H1 (cell line): ENCODE results near the gene ASPDH. TPM values are rescaled to one million over a fixed set of nuclear protein-coding genes. Genes with fewer than 3 reads are reported as not detected.

Source experiments
- CTCF ChIA-PET: fragments of 300-600 bp; sonication (Branson Sonifier 250); formaldehyde crosslinking; loops from one replicate; lab custom pipeline; 2021; ENCODE audit not compliant: partially characterized antibody; lab: Charles Lee
- POLR2A ChIA-PET: fragments of 300-600 bp; sonication (Branson Sonifier 250); formaldehyde crosslinking; loops from one replicate; lab custom pipeline; 2021; ENCODE audit warnings: inconsistent platforms; ENCODE audit not compliant: partially characterized antibody; lab: Charles Lee
- DNase-seq, 2 experiments: peaks; one replicate each; pipeline versions ENCODE4 v3.0.0 to v3.0.0-alpha.2; 2010 to 2022; ENCODE audit warnings: low spot score in 2 of 2, low read depth in 1 of 2, mixed read lengths in 1 of 2
- FAIRE-seq: peaks from 2 replicates; lab custom pipeline; 2011; peaks lifted over from hg19 to GRCh38; lab: Jason Lieb, UNC
- H2AFZ ChIP-seq: 2 replicates; pipeline ENCODE4 v1.8.1; 2012; ENCODE audit warnings: low read length, inconsistent platforms
- H2AK5ac ChIP-seq: 2 replicates; pipeline ENCODE4 v1.6.1; 2013; ENCODE audit warnings: low read depth, low read length
- H2BK120ac ChIP-seq: replicated peaks from 2 replicates; pipeline ENCODE3; 2013; ENCODE audit warnings: low read depth, low read length, inconsistent platforms
- H2BK12ac ChIP-seq: 2 replicates; pipeline ENCODE4 v1.6.1; 2013; ENCODE audit warnings: low read depth, low read length
- H2BK15ac ChIP-seq: 2 replicates; pipeline ENCODE4 v1.6.1; 2013; ENCODE audit warnings: low read length
- H2BK20ac ChIP-seq: 2 replicates; pipeline ENCODE4 v1.6.1; 2013; ENCODE audit warnings: low read length
- H2BK5ac ChIP-seq: 2 replicates; pipeline ENCODE4 v1.6.1; 2013; ENCODE audit warnings: low read depth, low read length
- H3K14ac ChIP-seq: 2 replicates; pipeline ENCODE4 v1.6.1; 2013; ENCODE audit warnings: inconsistent platforms; ENCODE audit not compliant: insufficient read length
- H3K18ac ChIP-seq: 2 replicates; pipeline ENCODE4 v1.6.1; 2013; ENCODE audit warnings: low read length; ENCODE audit errors: extremely low read depth
- H3K23ac ChIP-seq: 2 replicates; pipeline ENCODE4 v1.6.1; 2013; ENCODE audit warnings: inconsistent platforms; ENCODE audit not compliant: insufficient read length
- H3K23me2 ChIP-seq: 2 replicates; pipeline ENCODE4 v1.6.1; 2013; ENCODE audit warnings: low read depth, low read length
- H3K27ac ChIP-seq: 2 replicates; pipeline ENCODE4 v1.6.1; 2011; ENCODE audit warnings: low read depth, low read length, inconsistent platforms
- H3K27me3 ChIP-seq, 4 experiments: replicated peaks in 1 of 4; 1 replicate in 1 of 4; 2 replicates in 3 of 4; pipeline versions ENCODE4 v1.6.1 to v1.8.1; 2011 to 2013; ENCODE audit warnings: low read length in 3 of 4, mild to moderate bottlenecking in 3 of 4, inconsistent platforms in 2 of 4, mixed read lengths in 2 of 4, moderate library complexity in 1 of 4; ENCODE audit not compliant: control insufficient read depth in 3 of 4, insufficient read depth in 3 of 4; ENCODE audit errors: extremely low read depth in 1 of 4
- H3K36me3 ChIP-seq, 4 experiments: 2 replicates each; pipeline versions ENCODE4 v1.6.1 to v1.8.1; 2011 to 2013; ENCODE audit warnings: mild to moderate bottlenecking in 4 of 4, low read length in 3 of 4, moderate library complexity in 2 of 4, control low read depth in 1 of 4, inconsistent platforms in 1 of 4; ENCODE audit not compliant: insufficient read depth in 4 of 4, control insufficient read depth in 2 of 4
- H3K4ac ChIP-seq: replicated peaks from 2 replicates; pipeline ENCODE3; 2013; ENCODE audit warnings: low read length, low read depth, mixed read lengths, inconsistent platforms; ENCODE audit not compliant: insufficient read length
- H3K4me1 ChIP-seq, 4 experiments: replicated peaks in 1 of 4; 1 replicate in 1 of 4; 2 replicates in 3 of 4; pipeline versions ENCODE4 v1.6.1 to v1.8.1; 2011 to 2013; ENCODE audit warnings: low read length in 3 of 4, inconsistent platforms in 2 of 4, mixed read lengths in 1 of 4; ENCODE audit not compliant: insufficient read depth in 4 of 4, control insufficient read depth in 3 of 4
- H3K4me2 ChIP-seq, 2 experiments: 2 replicates each; pipeline versions ENCODE4 v1.6.1 to v1.8.1; 2011 to 2013; ENCODE audit warnings: low read depth in 2 of 2, low read length in 2 of 2, control low read depth in 1 of 2, inconsistent platforms in 1 of 2, mild to moderate bottlenecking in 1 of 2; ENCODE audit not compliant: insufficient read depth in 1 of 2
- H3K4me3 ChIP-seq, 4 experiments: fragments of 200-600, 300-600 bp in 1 of 4; sonication (generic), shearing (Covaris generic), sonication (Bioruptor Twin) in 1 of 4; 2 replicates each; pipeline versions ENCODE4 v1.5.1 to v1.8.1; 2011 to 2016; ENCODE audit warnings: low read length in 4 of 4, low read depth in 3 of 4, control low read depth in 2 of 4, inconsistent platforms in 2 of 4, mild to moderate bottlenecking in 2 of 4, mixed read lengths in 1 of 4, moderate library complexity in 1 of 4; ENCODE audit not compliant: insufficient read depth in 2 of 4; ENCODE audit errors: extremely low read depth in 1 of 4
- H3K56ac ChIP-seq: replicated peaks from 2 replicates; pipeline ENCODE3; 2013; ENCODE audit warnings: low read depth, mild to moderate bottlenecking, mixed read lengths, low read length, inconsistent platforms; ENCODE audit not compliant: insufficient read length
- H3K79me1 ChIP-seq: 2 replicates; pipeline ENCODE4 v1.6.1; 2013; ENCODE audit warnings: low read depth, low read length, control low read depth
- H3K79me2 ChIP-seq, 2 experiments: 2 replicates each; pipeline versions ENCODE4 v1.6.1 to v1.8.1; 2012 to 2013; ENCODE audit warnings: low read length in 2 of 2, mild to moderate bottlenecking in 2 of 2, inconsistent platforms in 1 of 2; ENCODE audit not compliant: insufficient read depth in 2 of 2, control insufficient read depth in 1 of 2
- H3K9ac ChIP-seq, 4 experiments: replicated peaks in 1 of 4; 1 replicate in 1 of 4; 2 replicates in 3 of 4; pipeline versions ENCODE4 v1.6.1 to v1.8.1; 2011 to 2013; ENCODE audit warnings: low read depth in 3 of 4, low read length in 3 of 4, control low read depth in 2 of 4, mild to moderate bottlenecking in 2 of 4, moderate library complexity in 2 of 4, inconsistent platforms in 1 of 4; ENCODE audit errors: extremely low read depth in 1 of 4
- H3K9me3 ChIP-seq, 2 experiments: 2 replicates each; pipeline versions ENCODE4 v1.6.1 to v1.8.1; 2012 to 2013; ENCODE audit warnings: mild to moderate bottlenecking in 2 of 2, moderate library complexity in 2 of 2, control low read depth in 1 of 2, inconsistent platforms in 1 of 2, low read depth in 1 of 2, low read length in 1 of 2, mixed read lengths in 1 of 2; ENCODE audit not compliant: insufficient read depth in 2 of 2
- H4K20me1 ChIP-seq, 2 experiments: replicated peaks in 1 of 2; 2 replicates each; pipeline versions ENCODE3 to v1.8.1; 2011 to 2013; ENCODE audit warnings: inconsistent platforms in 2 of 2, low read length in 2 of 2, mild to moderate bottlenecking in 1 of 2; ENCODE audit not compliant: insufficient read depth in 2 of 2, control insufficient read depth in 1 of 2
- H4K5ac ChIP-seq: 2 replicates; pipeline ENCODE4 v1.6.1; 2013; ENCODE audit warnings: low read length, low read depth, mixed read lengths, inconsistent platforms; ENCODE audit not compliant: insufficient read length
- H4K8ac ChIP-seq: 2 replicates; pipeline ENCODE4 v1.8.0; 2013; ENCODE audit warnings: mild to moderate bottlenecking, moderate library complexity, low read length, inconsistent platforms; ENCODE audit not compliant: insufficient read depth; ENCODE audit errors: extremely low read depth
- H4K91ac ChIP-seq: replicated peaks from 2 replicates; pipeline ENCODE3; 2013; ENCODE audit warnings: low read length, mixed read lengths, inconsistent platforms; ENCODE audit not compliant: insufficient read length
- CBX8 ChIP-seq: fragments of 300-800, 300-1000 bp; sonication (generic); IDR thresholded peaks from 2 replicates; pipeline ENCODE4 v1.7.1; 2016; ENCODE audit warnings: low read depth, low read length, borderline replicate concordance
- CTBP2 ChIP-seq: IDR thresholded peaks from 2 replicates; pipeline ENCODE4 v1.7.0; 2011; ENCODE audit warnings: borderline replicate concordance, mild to moderate bottlenecking, moderate library complexity, mixed read lengths, low read length; ENCODE audit not compliant: insufficient read depth, insufficient read length
- EGR1 ChIP-seq: IDR thresholded peaks from 2 replicates; pipeline ENCODE4 v1.6.1; 2011; ENCODE audit warnings: low read depth, low read length, borderline replicate concordance
- JUND ChIP-seq: IDR thresholded peaks from 2 replicates; pipeline ENCODE4 v1.6.1; 2011; ENCODE audit warnings: mild to moderate bottlenecking, improper control_type of control experiment, low read length
- KDM1A ChIP-seq: fragments of 200-600, 300-600 bp; sonication (generic); IDR thresholded peaks from 2 replicates; pipeline ENCODE4 v1.7.1; 2016; ENCODE audit warnings: mild to moderate bottlenecking, low read length, borderline replicate concordance
- PHF8 ChIP-seq: fragments of 200-600 bp; sonication (generic); conservative IDR thresholded peaks from 2 replicates; pipeline ENCODE4 v1.7.1; 2012; ENCODE audit warnings: low read depth, mild to moderate bottlenecking, inconsistent platforms, low read length, moderate library complexity
- POLR2A ChIP-seq, 2 experiments: IDR thresholded peaks; 1 replicate in 1 of 2; 2 replicates in 1 of 2; pipeline ENCODE4 v1.6.1; 2011; ENCODE audit warnings: low read depth in 2 of 2, low read length in 2 of 2, mild to moderate bottlenecking in 2 of 2; ENCODE audit errors: control extremely low read depth in 1 of 2
- RFX5 ChIP-seq: IDR thresholded peaks from 2 replicates; pipeline ENCODE4 v1.6.1; 2011; ENCODE audit warnings: low read depth, low read length, improper control_type of control experiment, borderline replicate concordance
- SIX5 ChIP-seq: IDR thresholded peaks from 2 replicates; pipeline ENCODE4 v1.6.1; 2011; ENCODE audit warnings: mild to moderate bottlenecking, low read depth, low read length
- TAF1 ChIP-seq: IDR thresholded peaks from 2 replicates; pipeline ENCODE4 v1.6.1; 2011; ENCODE audit warnings: mild to moderate bottlenecking, low read depth, low read length
- TBP ChIP-seq: IDR thresholded peaks from 2 replicates; pipeline ENCODE4 v1.6.1; 2011; ENCODE audit warnings: low read depth, low read length, improper control_type of control experiment
- TCF12 ChIP-seq: IDR thresholded peaks from 2 replicates; pipeline ENCODE4 v1.6.1; 2011; ENCODE audit warnings: low read depth, mild to moderate bottlenecking, low read length
- WGBS, 2 experiments: shearing (Covaris generic) in 1 of 2; methylation state at CpG; one replicate each; pipeline versions ENCODE4 v1.1.6 to v1.1.7; 2013 to 2015; ENCODE audit warnings: low lambda C conversion rate in 2 of 2, mixed read lengths in 2 of 2, inconsistent platforms in 1 of 2, low coverage in 1 of 2, missing lambda C conversion rate in 1 of 2; ENCODE audit not compliant: insufficient replicate concordance in 2 of 2, insufficient coverage in 1 of 2, insufficient read length in 1 of 2; ENCODE audit errors: extremely low coverage in 1 of 2, missing lambda C conversion rate in 1 of 2; 5-methylcytosine and 5-hydroxymethylcytosine counted together
- polyA plus RNA-seq, 7 experiments: library from polyadenylated mRNA; depleted of rRNA in 3 of 7; stranded (reverse) in 5 of 7; unstranded in 2 of 7; fragments of >200 nt in 5 of 7; fragments of 200-250 nt in 2 of 7; gene quantifications; 1 replicate in 5 of 7; 2 replicates in 1 of 7; 4 replicates in 1 of 7; pipeline versions ENCODE4 v1.2.1 to v1.2.3, GENCODE V29; 2011 to 2013; ENCODE audit warnings: missing spikeins in 2 of 7, mixed read lengths in 2 of 7
- total RNA-seq: library from RNA; stranded (reverse); fragmentation: NEBNext Ultra II Directional; extraction: Animal tissue kit (Norgen Biotek cat#: 25700); gene quantifications from 2 replicates; pipeline ENCODE4 v1.2.1, GENCODE V29; 2021

The ASPDH gene
- total and polyA plus RNA-seq, 2 of the 8 experiments (the other 6 are each of a cell fraction or from before 2014, with no cell fraction given), result not detected

DNA sequence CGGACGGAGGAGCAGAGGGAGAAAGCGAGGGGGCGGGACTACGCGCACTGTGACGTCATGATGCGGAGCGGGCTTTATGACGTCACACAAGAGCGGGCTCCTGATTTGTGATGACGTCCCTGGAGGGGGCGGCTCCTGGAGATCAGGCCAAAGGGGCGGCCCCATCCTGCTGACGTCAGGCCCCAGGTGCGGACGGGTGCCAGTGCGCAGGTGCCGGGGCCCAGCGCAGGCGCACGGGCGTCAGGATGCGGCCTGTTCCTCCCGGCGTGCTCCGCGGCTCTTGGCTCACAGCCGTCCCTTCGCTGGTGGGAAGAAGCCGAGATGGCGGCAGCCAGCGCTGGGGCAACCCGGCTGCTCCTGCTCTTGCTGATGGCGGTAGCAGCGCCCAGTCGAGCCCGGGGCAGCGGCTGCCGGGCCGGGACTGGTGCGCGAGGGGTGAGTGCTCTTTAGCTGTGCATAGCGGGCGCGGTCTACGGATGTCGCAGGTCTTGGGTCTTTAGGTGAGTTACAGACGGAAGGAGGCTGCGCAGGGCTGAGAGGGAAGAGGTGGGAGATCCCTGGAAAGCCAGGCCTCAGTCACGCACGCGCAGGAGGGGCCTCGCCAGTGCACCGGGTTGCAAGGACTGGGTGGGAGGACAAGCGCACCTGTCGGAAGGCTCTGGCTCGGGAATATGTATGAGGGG is 37.3 kb downstream of the ASPDH start, which contains the start of the genes EMC10 and GARIN5A:
EMC10 (plus strand) TSS at position 284 of the 683 bp plus-strand sequence; CDS start at position 322, 38 bp downstream.
GARIN5A (minus strand) TSS at position 625 of the 683 bp plus-strand sequence; CDS start at position 165, 460 bp downstream.
- Histone ChIP-seq H2BK120ac (peak within 1 kb of the TSS; percentile 80), H2AK5ac (no peak within 1 kb of the TSS), H3K14ac (no peak within 1 kb of the TSS), H3K4me3 (peak within 1 kb of the TSS; percentile 79 to 92 (median 85)), H4K20me1 (peaks cover 6 to 8% of the 10 kb centered on the region in 2 experiments), H3K27ac (peak within 1 kb of the TSS; percentile 86), H2BK12ac (peak within 1 kb of the TSS; percentile 75; the same call in 1 of the 2 replicates), H3K4me1 (no peaks in the 10 kb centered on the region), H3K18ac (peak within 1 kb of the TSS; percentile 95), H2AFZ (peak within 1 kb of the TSS; percentile 21; the same call in 1 of the 2 replicates), H3K4ac (peak within 1 kb of the TSS; percentile 88), H4K5ac (peak within 1 kb of the TSS; percentile 85), H3K23me2 (peaks cover 2% of the 10 kb centered on the region; the same call in 1 of the 2 replicates), H3K79me1 (peaks cover 10% of the 10 kb centered on the region), H3K4me2 (peak within 1 kb of the TSS; percentile 59 to 69), H4K8ac (peak within 1 kb of the TSS; percentile 95), H3K56ac (peak within 1 kb of the TSS; percentile 88), H3K36me3 (peaks cover 2 to 31% (median 8%) of the 10 kb centered on the region in 4 experiments; a peak in 5 of 8 replicates), H3K27me3 (no peaks in the 10 kb centered on the region; a peak in 1 of 7 replicates), H3K9me3 (peaks cover 3 to 6% of the 10 kb centered on the region in 2 experiments; a peak in 3 of 4 replicates), H4K91ac (peak within 1 kb of the TSS; percentile 90), H3K79me2 (peaks cover 4 to 16% of the 10 kb centered on the region in 2 experiments; a peak in 3 of 4 replicates), H2BK5ac (peak within 1 kb of the TSS; percentile 95; the same call in 1 of the 2 replicates), H2BK20ac (no peak within 1 kb of the TSS), H2BK15ac (peak within 1 kb of the TSS; percentile 61; the same call in 1 of the 2 replicates), H3K23ac (no peak within 1 kb of the TSS), H3K9ac (peak within 1 kb of the TSS; percentile 79 to 95 (median 86))
- POLR2A ChIA-PET, result interaction anchor here (1.5 to 2.7 kb wide), 4 partner anchors 9 to 15 kb away, joined by 4 to 12 read pairs (median 6); no protein-coding TSS in a partner anchor
- 2% methylated on average over 46 of the region's 58 CpGs; no CpG with 5 or more reads in 1 of the 2 experiments for WGBS, 2 experiments
- FAIRE-seq (no peak), DNase-seq (peak; percentile 93 to 98)
- CTCF ChIA-PET, result interaction anchor here (1.1 kb wide), 1 partner anchor 446 kb away, joined by 3 read pairs; no protein-coding TSS in a partner anchor
- TF ChIP-seq EGR1, result no peak
- TF ChIP-seq PHF8, result peak; percentile 99
- TF ChIP-seq KDM1A, result 0 out of 2 replicates have a peak, but pooled peaks have one; percentile 1
- TF ChIP-seq RFX5, result peak; percentile 22; the same call in 1 of the 2 replicates
- peak; percentile 95 for TF ChIP-seq JUND
- TF ChIP-seq SIX5, result no peak
- peak in 1 of 2 experiments; percentile 92; a peak in 2 of 3 replicates for TF ChIP-seq POLR2A (IDR thresholded peaks at IDR 0.05; ENCODE audit: control extremely low read depth in 1 of 2, low read depth in 2 of 2, low read length in 2 of 2)
- 0 out of 2 replicates have a peak, but pooled peaks have one; percentile 50 for TF ChIP-seq TCF12
- no peak for TF ChIP-seq CTBP2
- peak; percentile 93 for TF ChIP-seq TAF1
- peak; percentile 73 for TF ChIP-seq TBP
- no peak for TF ChIP-seq CBX8
